ENCODE data around the gene PERM1. TPM values are rescaled to one million over a fixed set of nuclear protein-coding genes. Genes with fewer than 3 reads are reported as not detected.

The PERM1 gene
- total RNA-seq, 1 experiment from 2014 or later, result 0.39 TPM

DNA sequence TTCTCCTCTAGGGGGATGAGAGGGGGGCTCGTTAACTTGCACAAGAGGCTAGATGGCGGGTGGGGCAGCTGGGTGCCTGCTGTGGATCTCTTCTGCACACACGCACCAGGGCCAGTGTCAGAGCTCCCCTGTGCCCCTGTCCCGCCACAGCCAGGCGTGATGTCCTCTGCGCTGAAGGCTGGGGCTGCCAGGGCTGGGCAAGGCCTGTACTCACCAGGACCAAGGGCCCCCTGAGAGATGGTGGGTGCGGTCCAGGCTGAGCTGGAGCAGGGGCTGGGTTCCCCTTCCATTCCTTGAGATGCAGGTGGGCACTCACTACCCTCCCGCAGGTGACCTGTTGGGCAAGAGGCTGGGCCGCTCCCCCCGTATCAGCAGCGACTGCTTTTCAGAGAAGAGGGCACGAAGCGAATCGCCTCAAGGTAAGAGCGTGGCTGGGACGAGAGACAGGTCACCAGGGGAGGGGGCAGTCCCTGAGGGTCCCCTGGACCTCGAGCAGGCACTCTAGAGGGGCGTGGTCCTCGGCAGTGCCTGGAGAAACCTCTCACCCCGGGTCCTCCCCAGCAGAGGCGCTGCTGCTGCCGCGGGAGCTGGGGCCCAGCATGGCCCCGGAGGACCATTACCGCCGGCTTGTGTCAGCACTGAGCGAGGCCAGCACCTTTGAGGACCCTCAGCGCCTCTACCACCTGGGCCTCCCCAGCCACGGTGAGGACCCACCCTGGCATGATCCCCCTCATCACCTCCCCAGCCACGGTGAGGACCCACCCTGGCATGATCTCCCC lies 43.0 kb downstream of the PERM1 start:
- H3K4me2 ChIP-seq (ENCODE audit: low read length), result peak overlapping the region; percentile 73; the same call in 1 of the 2 replicates
- ChIA-PET CTCF (interaction anchor here (0.8 to 2.1 kb wide), 6 partner anchors 10 to 353 kb away, joined by 3 to 14 read pairs (median 4); no protein-coding TSS in a partner anchor), POLR2A (no interaction called here), RAD21 (ENCODE audit: low non-redundant PET in 1 of 2, low total read pairs in 2 of 2, uncharacterized antibody in 2 of 2, unreplicated experiment in 2 of 2) (interaction anchor here in 1 of 2 experiments (1.0 to 1.1 kb wide), 2 partner anchors 11 to 35 kb away, joined by 3 read pairs; no protein-coding TSS in a partner anchor)
- DNase-seq (ENCODE audit: low read depth, low spot score), result no peak
- H3K9me2 ChIP-seq (ENCODE audit: insufficient read depth), result no peaks in the 10 kb centered on the region
- BruUV-seq (replicated peaks), result no TSS peak
- no peaks in the 10 kb centered on the region for H3K9me3 ChIP-seq (ENCODE audit: control insufficient read depth in 1 of 2, insufficient read depth in 1 of 2, low read depth in 1 of 2, low read length in 2 of 2)
- peaks cover 18% of the 10 kb centered on the region; the same call in 1 of the 2 replicates for H3K27me3 ChIP-seq (ENCODE audit: insufficient read depth, low read length)
- H3K4me3 ChIP-seq (replicated peaks in 1 of 2; ENCODE audit: low read depth in 1 of 2, low read length in 2 of 2), result no peak overlapping the region
- H2AFZ ChIP-seq (ENCODE audit: low read depth, low read length, poor library complexity, severe bottlenecking), result no peak overlapping the region
- no peak for TF ChIP-seq CEBPB (IDR thresholded peaks at IDR 0.05; ENCODE audit: low read depth)
- no peak for TF ChIP-seq ZFX (IDR thresholded peaks at IDR 0.05)
- no peak for TF ChIP-seq SRF (IDR thresholded peaks at IDR 0.05; ENCODE audit: low read depth)
- TF ChIP-seq, protein P1, sequence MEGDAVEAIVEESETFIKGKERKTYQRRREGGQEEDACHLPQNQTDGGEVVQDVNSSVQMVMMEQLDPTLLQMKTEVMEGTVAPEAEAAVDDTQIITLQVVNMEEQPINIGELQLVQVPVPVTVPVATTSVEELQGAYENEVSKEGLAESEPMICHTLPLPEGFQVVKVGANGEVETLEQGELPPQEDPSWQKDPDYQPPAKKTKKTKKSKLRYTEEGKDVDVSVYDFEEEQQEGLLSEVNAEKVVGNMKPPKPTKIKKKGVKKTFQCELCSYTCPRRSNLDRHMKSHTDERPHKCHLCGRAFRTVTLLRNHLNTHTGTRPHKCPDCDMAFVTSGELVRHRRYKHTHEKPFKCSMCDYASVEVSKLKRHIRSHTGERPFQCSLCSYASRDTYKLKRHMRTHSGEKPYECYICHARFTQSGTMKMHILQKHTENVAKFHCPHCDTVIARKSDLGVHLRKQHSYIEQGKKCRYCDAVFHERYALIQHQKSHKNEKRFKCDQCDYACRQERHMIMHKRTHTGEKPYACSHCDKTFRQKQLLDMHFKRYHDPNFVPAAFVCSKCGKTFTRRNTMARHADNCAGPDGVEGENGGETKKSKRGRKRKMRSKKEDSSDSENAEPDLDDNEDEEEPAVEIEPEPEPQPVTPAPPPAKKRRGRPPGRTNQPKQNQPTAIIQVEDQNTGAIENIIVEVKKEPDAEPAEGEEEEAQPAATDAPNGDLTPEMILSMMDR (IDR thresholded peaks at IDR 0.05 in 2 of 3, conservative IDR thresholded peaks at IDR 0.05 in 1 of 3; ENCODE audit: borderline replicate concordance in 1 of 3, insufficient read depth in 1 of 3, low read depth in 2 of 3, low read length in 2 of 3), result no peak
- TF ChIP-seq TCF7L2 (IDR thresholded peaks at IDR 0.05; ENCODE audit: borderline replicate concordance, extremely low read depth, insufficient read depth, insufficient read length), result no peak
- TF ChIP-seq, protein P2, sequence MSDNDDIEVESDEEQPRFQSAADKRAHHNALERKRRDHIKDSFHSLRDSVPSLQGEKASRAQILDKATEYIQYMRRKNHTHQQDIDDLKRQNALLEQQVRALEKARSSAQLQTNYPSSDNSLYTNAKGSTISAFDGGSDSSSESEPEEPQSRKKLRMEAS (IDR thresholded peaks at IDR 0.05), result no peak
- no peak for TF ChIP-seq POLR2AphosphoS5 (IDR thresholded peaks at IDR 0.05; ENCODE audit: low read depth, low read length)
- no peak for TF ChIP-seq FOSL1 (IDR thresholded peaks at IDR 0.05; ENCODE audit: low read depth)
- TF ChIP-seq RAD21 (IDR thresholded peaks at IDR 0.05; ENCODE audit: low read depth), result no peak
- no peak for TF ChIP-seq ZNF274 (IDR thresholded peaks at IDR 0.05; ENCODE audit: low read depth, low read length)
- H3K27ac ChIP-seq (ENCODE audit: low read depth, low read length), result peak overlapping the region; percentile 5; the same call in 1 of the 2 replicates
- no peaks in the 10 kb centered on the region for H3K79me2 ChIP-seq (ENCODE audit: insufficient read depth, low read length)
- no peaks in the 10 kb centered on the region for H3K36me3 ChIP-seq (ENCODE audit: control insufficient read depth in 1 of 2, insufficient read depth in 2 of 2, low read length in 2 of 2)
- H4K20me1 ChIP-seq (ENCODE audit: insufficient read depth), result no peaks in the 10 kb centered on the region
- H3K9ac ChIP-seq (ENCODE audit: low read length), result no peak overlapping the region
- intact Hi-C loops (cut with micrococcal nuclease), result no loop called here
- H3K4me1 ChIP-seq (ENCODE audit: control insufficient read depth in 1 of 2, insufficient read depth in 2 of 2, low read length in 2 of 2), result peaks cover 55 to 62% of the 10 kb centered on the region in 2 experiments
- no peak for ATAC-seq

All from HCT116 (cell line).